GM21576 (cell line): ENCODE measurements around the gene PITPNM1.

Source experiments
- ATAC-seq: cut with Tn5 transposase; IDR thresholded peaks from one replicate; pipeline ENCODE4 v1.9.1; 2021; ENCODE audit warnings: mild to moderate bottlenecking, moderate library complexity; ENCODE audit not compliant: unreplicated experiment

Gene PITPNM1

DNA sequence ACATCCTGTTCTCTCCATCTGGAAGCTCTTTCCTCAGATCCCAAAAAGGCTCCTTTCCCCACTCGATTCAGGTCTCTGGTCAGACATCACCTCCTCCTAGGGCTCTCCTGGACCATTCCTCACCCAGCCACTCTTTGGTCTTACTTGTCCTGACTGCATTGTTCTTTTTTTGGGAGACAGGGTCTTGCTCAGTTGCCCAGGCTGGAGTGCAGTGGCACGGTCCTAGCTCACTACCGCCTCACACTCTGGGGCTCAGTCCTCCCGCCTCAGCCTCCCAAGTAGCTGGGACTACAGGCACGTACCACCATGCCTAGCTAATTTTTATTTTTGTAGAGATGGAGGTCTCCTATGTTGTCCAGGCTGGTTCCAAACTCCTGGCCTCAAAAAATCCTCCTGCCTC lies 59.6 kb downstream of the PITPNM1 start:
- ATAC-seq = no peak

DNA sequence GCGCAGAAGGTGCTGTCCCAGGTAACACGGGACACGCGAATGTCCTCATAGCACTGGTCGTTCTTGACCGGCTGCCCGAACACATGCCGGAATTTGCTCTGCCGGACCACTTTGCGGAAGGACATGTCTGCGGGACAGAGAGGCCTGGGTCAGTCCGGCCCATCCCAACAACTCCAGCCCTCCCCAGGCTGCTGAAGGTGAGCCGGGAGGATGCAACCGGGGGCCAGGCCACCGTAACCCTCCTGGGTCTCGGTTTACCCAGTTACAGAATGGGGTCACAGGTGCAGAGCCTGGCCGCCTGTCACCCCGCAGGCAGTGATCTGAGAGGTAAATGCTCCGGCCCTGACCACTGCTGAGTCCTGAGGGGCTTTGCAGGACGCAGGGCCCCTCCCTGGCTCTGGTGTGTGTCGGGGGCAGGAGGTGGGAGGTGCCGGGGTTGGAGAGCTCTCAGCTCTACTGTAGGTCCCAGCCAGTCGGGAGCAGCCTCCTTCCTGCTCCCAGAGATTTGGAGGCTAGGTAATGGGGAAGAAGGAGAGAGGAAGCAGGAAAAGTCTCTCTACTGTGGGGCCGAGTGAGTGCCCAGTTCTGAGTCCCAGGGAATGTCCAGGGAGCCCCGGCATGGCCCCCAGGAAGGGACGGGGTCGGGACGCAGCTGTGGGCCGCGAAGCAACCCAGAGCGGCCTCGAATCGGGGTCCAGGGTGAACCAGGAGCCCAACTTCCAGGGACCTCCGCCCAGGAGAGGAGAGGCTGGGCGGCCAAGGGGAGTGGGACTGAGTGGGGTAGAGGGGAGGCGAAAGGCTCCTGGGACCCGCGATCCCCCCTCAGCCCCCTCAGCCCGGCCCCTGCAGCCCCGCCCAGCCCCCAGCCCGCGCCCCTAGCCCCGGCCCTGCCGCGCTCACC lies 62.4 kb downstream of the PITPNM1 start:
- no peak for ATAC-seq
